HepG2 (cell line): ENCODE measurements around the gene ACYP2.

Source experiments
- ELF1 ChIP-seq: sonication (generic); formaldehyde crosslinking; IDR thresholded peaks from 2 replicates; pipeline ENCODE4 v1.4.0; 2020; ENCODE audit warnings: missing genetic modification reagents
- FOXA1 ChIP-seq, 2 experiments: fragments of 450-650 bp in 1 of 2; sonication (generic) in 1 of 2; formaldehyde crosslinking in 1 of 2; IDR thresholded peaks; 2 replicates each; pipeline versions ENCODE4 v1.4.0 to v1.6.1; 2016 to 2020; ENCODE audit warnings: missing genetic modification reagents in 1 of 2
- KIAA2018 ChIP-seq: sonication (generic); formaldehyde crosslinking; IDR thresholded peaks from 2 replicates; pipeline ENCODE4 v1.5.0; 2020; ENCODE audit warnings: mild to moderate bottlenecking, missing genetic modification reagents, borderline replicate concordance
- MEIS2 ChIP-seq: sonication (generic); formaldehyde crosslinking; IDR thresholded peaks from 2 replicates; pipeline ENCODE4 v1.9.0; 2021; ENCODE audit warnings: mild to moderate bottlenecking, missing genetic modification reagents
- RBM22 ChIP-seq: fragments of 200-400 bp; formaldehyde crosslinking; optimal IDR thresholded peaks from 2 replicates; pipeline ENCODE3; 2017; ENCODE audit warnings: mild to moderate bottlenecking, low read length, moderate library complexity
- SIN3A ChIP-seq: IDR thresholded peaks from 2 replicates; pipeline ENCODE4 v1.6.1; 2011; ENCODE audit warnings: low read depth, mild to moderate bottlenecking, control low read depth, low read length, borderline replicate concordance
- TBX2 ChIP-seq: sonication (generic); formaldehyde crosslinking; IDR thresholded peaks from 2 replicates; pipeline ENCODE4 v1.5.0; 2020; ENCODE audit warnings: missing genetic modification reagents, mild to moderate bottlenecking, borderline replicate concordance
- ZBTB21 ChIP-seq: sonication (generic); formaldehyde crosslinking; IDR thresholded peaks from 2 replicates; pipeline ENCODE4 v1.4.0; 2020; ENCODE audit warnings: missing genetic modification reagents
- ZNF331 ChIP-seq: sonication (generic); formaldehyde crosslinking; IDR thresholded peaks from 2 replicates; pipeline ENCODE4 v1.4.0; 2020; ENCODE audit warnings: missing genetic modification reagents
- ZNF550 ChIP-seq: sonication (generic); formaldehyde crosslinking; IDR thresholded peaks from 2 replicates; pipeline ENCODE4 v1.4.0; 2020; ENCODE audit warnings: mild to moderate bottlenecking, missing genetic modification reagents, borderline replicate concordance
- ZSCAN31 ChIP-seq: sonication (generic); formaldehyde crosslinking; IDR thresholded peaks from 2 replicates; pipeline ENCODE4 v1.5.0; 2020; ENCODE audit warnings: low read depth, mild to moderate bottlenecking, missing genetic modification reagents
- TF ChIP-seq, protein P1 (sequence below): sonication (generic); formaldehyde crosslinking; IDR thresholded peaks from 2 replicates; pipeline ENCODE4 v1.5.0; 2020; ENCODE audit warnings: mild to moderate bottlenecking, missing genetic modification reagents, moderate library complexity

DNA sequence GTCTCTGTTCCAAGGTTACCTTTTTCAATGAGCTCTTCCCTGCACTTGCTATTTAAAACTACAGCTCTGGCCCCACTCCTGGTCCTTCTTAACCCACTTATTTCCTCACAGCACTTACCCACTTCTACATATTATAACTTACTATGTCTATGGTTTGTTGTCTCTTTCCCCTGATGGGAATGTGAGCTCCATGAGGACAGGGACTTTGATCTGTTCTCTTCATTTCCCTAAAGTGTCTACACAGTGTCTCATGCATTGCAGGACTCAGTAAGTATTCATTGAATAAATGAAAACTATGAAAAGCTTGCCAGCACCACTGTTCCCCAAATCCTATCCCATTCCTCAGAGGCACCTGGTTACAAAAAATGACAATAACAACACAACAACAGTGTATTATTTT lies 18.3 kb upstream of the ACYP2 start:
- TF ChIP-seq RBM22, result no peak
- TF ChIP-seq ZNF331 (CRISPR knock-in tag), result no peak
- TF ChIP-seq FOXA1 (IDR thresholded peaks at IDR 0.05), result no peak
- no peak for TF ChIP-seq FOXA1 (CRISPR knock-in tag; IDR thresholded peaks at IDR 0.05)
- no peak for TF ChIP-seq KIAA2018 (CRISPR knock-in tag)
- no peak for TF ChIP-seq ZNF550 (CRISPR knock-in tag)
- no peak for TF ChIP-seq SIN3A
- TF ChIP-seq, protein P1, sequence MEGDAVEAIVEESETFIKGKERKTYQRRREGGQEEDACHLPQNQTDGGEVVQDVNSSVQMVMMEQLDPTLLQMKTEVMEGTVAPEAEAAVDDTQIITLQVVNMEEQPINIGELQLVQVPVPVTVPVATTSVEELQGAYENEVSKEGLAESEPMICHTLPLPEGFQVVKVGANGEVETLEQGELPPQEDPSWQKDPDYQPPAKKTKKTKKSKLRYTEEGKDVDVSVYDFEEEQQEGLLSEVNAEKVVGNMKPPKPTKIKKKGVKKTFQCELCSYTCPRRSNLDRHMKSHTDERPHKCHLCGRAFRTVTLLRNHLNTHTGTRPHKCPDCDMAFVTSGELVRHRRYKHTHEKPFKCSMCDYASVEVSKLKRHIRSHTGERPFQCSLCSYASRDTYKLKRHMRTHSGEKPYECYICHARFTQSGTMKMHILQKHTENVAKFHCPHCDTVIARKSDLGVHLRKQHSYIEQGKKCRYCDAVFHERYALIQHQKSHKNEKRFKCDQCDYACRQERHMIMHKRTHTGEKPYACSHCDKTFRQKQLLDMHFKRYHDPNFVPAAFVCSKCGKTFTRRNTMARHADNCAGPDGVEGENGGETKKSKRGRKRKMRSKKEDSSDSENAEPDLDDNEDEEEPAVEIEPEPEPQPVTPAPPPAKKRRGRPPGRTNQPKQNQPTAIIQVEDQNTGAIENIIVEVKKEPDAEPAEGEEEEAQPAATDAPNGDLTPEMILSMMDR, result no peak
- TF ChIP-seq ZBTB21 (CRISPR knock-in tag), result no peak
- no peak for TF ChIP-seq MEIS2 (CRISPR knock-in tag)
- TF ChIP-seq TBX2 (CRISPR knock-in tag), result no peak
- TF ChIP-seq ELF1 (CRISPR knock-in tag), result no peak
- no peak for TF ChIP-seq ZSCAN31 (CRISPR knock-in tag)
